T-helper 2 cell (primary cell): Measurements from ENCODE around the gene DMGDH.
A peak's percentile ranks its signal among the peaks of the same experiment; 100 is the strongest.
"Not testable (repeated sequence)": the region's sequence is repeated elsewhere in the genome, so short reads cannot be mapped to it uniquely, and the experiment has no call there.

Experiments used
- DNase-seq, 5 experiments: peaks; one replicate each; pipeline versions ENCODE4 v3.0.0 to v3.0.0-alpha.2; 2012 to 2022

DMGDH gene

DNA sequence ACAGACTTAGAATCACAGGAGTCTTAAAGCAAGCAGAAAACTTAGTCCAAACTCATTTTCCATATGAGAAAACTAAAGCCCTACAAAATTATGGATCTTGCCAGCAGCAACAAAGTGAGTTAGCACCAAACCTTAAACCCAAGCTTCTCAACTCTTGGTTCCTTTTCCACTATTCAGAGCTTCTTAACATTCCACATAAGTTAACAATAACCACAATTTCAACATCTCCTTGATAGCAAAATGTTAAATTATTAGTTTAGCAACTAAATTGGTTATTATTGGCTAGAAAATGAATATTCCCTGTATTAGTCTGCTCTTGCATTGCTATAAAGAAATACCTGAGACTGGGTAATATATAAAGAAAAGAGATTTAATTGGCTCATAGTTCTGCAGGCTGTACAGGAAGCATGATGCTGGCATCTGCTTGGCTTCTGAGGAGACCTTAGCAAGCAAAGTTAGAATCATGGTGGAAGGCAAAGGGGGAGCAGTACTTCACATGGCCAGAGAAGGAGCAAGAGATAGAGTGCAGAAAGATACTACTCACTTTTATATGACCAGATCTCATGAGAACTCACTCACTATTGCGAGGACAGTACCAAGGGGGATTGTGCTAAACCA, 58.1 kb downstream of the DMGDH start:
- peak in 1 of 5 experiments; percentile 7 for DNase-seq

DNA sequence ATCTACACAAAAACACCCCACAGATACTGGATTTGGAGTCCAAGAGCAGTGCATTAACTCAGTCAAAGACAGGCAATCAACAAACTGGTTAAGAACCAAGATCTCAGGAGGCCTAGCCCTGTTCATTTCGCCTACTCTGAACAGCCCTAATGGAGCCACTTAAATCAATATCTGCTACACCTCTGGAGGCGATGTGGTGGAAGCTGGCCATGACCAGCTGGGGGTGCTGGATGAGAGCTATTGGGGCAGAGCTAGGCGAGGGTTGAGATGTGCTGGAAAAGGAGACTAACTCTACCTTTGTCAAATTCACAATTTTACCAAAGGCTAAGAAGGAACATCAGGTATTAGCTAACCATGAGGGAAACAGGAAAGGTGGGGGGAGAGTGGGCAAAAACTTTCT, 61.1 kb downstream of the DMGDH start:
- DNase-seq = no peak

DNA sequence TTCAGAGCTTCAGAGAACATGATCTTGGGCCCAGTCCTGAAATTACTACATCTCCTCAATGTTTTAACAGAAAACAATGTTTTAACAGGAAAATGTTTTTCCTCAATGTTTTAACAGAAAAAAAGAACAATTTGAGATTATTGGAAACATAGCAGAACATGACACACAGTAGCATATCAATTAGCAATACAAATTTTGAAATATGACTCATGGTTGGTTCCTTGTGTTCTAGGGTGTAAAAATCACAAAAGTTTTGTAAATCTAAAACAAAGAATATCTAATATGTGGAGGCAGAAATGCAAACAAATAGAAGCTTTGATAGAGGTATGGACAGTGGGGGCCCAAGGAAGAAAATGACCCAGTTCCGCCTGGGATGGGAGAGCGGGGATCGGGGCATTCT, 61.6 kb downstream of the DMGDH start:
- no peak for DNase-seq

DNA sequence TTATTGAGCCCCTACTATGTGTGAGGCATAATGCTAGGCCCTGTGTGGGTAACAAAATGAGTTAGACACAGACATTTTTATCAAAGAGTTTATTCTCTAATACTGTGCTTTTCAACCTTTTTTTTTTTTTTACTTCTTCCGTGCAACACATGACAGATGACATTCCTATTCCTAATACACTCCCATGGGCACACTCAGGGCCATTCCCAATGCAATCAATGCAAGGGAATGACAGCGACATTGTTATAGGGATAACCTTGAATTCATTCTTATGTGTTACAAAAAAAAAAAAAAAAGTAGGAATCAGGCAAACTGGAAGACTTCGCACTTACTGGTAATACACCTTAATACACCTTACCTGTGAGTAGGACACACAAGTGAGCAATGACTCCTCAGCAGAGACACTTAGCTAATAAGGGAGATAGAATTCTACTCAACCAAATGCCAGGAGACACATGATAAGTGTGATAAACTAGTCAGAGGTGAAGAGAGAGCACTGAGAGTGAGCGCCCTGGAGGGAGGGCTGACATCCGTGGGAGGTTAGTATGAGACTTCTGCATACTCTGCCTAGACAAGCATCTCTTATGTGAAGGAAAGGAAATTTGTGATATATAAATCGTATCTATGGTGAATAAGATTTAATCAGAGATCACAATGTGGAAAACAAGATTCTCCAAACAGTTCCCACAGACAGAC, 63.4 kb downstream of the DMGDH start:
- DNase-seq = no peak

DNA sequence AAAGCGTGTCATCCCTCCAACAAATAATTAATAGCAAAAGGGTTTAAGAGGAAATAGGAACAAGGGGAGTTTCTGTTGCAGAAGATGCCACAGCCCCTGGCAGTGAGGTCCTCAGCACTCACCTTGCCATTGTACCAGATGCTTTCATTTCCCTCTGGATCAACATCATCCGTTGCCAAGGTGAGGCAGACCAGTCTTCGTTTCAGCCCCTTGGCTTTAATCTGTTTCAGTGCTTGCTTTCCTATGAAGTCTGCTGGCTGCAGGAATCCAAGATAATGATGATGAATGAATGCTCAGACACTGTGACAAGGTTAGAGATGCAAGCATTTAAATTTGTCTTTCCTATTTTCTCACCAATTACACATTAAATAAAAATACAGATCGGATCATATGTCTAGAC, 64.3 kb downstream of the DMGDH start:
- no peak for DNase-seq

DNA sequence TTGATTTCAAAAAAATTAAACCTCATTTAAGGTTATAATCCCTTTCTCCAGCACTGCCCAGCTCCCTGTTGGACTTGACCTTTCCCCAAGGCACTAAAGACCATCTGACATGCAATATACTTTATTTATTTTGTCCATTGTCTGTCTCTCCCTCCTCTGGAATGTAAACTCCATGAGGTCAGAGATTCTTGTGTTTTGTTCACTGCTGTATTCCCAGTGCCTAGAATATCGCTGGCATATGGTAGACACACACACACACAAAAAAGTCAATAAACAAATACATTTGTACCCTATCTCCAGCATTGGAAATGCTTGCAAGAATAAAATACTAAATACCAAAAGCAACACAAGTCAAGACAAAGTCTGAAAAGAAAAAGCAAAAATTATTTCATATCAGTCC, 67.1 kb downstream of the DMGDH start:
- DNase-seq = no peak

DNA sequence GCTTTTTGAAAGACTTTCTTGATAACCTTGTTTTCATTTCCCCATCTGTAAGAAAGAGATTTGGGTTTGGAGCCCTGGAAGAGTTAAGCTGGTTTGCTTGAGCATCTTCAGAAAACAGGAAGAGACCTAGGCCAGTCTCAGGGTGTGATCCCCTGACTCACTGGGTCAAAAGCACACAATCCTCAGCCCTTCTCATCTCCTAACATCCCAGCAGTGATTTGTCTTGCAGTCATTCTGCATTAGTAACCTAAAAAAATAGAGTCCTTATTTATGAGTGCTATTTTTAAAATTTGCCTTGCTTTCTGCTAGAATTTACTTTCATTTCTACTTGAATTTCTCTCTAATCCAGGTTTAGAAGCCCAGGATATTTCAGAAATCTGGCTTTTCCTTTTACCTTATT, 68.0 kb downstream of the DMGDH start:
- DNase-seq = no peak

DNA sequence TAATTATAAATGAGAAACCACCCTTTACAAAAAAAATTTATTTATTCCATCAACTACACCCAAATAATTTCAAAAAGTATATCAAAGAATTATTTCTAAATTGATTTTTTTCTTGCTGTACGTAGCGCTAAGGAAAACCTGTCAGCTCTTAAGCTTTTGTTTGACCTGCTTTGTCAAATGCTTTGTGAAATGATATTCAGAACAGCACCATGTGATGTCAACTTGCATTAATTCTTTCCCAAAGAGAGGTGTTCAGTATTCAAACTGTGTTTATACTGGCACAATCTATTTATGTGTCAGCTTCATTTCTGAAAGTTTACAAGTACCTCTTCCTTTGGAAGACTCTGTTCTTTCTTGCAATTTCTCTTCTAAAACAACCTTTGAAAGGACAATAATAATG, 72.4 kb downstream of the DMGDH start:
- DNase-seq = no peak

DNA sequence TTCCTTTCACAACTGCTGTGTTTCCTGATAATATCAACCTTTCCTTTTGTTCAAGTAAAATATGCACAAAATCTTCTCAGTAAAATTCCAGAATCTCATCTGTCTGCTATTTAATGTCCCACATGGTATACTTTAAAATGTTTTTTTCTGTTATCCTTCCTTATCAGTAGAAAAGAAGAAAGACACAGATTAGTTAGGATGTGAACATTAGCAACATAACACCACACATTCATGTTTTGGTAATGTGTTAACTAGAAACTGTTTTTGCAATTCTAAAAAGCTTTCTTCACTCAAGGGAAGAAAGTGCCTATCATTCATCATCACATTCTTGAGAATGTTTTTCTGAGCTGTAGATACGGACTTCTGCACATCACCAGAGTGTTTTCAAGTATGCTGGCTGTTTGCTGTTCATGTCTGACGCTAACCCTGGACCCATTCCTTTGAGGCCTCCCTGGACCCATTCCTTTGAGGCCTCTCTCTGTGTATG, 73.9 kb downstream of the DMGDH start:
- no peak for DNase-seq

DNA sequence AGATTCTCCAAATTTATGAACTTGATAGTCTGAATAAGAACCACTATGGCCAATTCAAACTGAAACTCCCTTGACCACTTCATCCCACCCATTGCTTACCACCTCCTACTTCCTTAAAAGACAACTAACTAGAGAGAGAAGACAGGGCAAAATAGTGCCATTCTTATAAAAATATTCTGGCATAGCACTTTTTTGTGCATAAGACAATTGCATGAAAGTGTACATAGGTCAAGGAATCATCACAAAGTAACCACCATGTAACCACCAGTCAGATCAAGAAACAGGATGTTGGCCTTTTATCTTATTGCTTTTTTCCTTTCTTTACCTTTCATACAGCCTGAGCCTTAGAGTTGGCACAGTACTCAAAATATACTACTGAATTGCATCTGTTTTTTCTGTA, 76.3 kb downstream of the DMGDH start:
- peak in 1 of 5 experiments; percentile 50 for DNase-seq

DNA sequence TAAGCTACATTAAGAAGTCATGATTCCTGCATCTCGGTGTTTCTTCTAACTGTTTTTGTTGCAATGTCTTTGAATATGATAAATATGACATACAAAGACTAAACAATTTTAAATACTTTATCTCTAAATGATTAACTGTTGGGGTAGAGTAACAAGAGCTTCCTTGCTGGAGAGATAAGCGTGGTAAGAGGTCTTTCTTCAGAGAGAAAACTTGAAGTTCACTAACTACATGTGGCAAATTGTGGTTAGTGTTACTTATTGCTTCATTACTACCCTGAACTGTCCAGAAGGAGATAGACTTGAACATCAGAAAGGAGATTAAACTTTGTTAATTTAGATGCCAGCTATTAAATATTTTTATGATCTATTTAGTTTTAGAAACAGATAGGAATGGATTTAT, 77.3 kb downstream of the DMGDH start:
- DNase-seq = no peak

DNA sequence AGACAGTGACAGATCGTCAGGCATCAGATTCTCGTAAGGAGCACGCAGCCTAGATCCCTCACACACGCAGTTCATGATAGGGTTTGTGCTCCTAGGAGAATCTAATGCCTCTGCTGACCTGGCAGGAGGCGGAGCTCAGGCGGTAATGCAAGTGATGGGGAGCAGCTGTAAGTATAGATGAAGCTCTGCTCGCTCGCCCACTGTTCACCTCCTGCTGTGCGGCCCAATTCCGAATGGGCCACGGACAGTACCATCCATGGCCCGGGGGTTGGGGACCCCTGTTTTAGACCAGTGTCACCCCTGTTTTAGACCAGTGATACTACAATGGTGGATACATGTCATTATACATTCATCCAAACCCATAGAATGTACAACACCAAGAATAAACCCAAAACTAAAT, 80.4 kb downstream of the DMGDH start:
- DNase-seq = no peak

DNA sequence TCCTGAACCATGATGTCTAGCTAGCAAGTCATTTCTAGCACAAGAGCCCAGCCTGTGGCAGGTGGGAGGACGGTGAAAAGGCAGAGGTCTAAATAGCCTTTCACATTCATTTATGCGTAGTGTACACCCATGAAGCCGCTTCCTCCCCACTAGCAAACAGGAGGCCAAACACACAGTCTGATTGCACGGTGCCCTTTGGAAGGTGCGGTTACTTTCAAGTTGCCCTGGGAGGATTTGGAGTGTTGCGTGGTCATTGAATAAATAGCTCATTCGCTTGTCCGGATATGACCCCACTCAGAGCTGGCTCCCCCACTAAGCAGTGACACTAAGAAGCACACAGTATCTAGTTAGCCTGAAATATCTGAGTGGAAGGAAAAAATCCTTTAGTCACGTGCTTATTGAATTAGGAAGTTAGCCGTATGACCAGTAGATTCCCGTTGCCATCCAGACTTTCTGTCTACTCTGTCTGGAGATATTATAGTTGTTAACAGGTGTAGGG, 83.7 kb downstream of the DMGDH start:
- DNase-seq = peak in 3 of 5 experiments; percentile 6 to 86 (median 29)

DNA sequence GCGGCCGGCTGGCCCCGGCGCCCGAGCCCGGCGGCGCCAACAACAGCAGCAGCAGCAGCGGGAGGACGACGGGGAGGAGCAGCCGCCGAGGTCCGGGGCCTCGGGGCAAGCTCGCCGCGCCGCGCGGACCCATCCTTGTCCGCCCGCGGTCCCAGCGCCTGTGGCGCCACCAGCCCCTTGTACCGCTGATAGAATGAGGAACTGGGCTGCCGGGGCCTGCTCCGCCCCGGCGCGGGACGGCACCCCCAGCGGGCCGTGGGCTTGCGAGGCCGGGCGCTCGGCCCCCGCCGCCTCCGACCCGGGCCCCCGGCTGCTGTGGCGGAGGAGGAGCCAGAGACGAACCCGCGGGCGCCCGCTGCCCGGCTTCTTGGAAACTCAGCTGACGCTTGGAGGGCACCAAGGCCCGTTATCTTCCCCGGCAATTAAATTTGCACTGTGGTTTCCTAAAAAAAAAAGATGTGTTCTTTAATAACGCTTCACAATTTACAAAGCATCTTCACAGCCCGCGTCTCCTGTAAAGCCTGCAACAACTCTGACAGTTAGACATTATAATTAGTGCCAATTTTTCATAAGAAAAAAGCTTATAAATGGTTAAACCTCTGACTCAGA, 84.3 kb downstream of the DMGDH start, which contains the start of gene ARSB:
Gene ARSB, minus strand, starts transcription at position 195 of the 609 bp plus-strand sequence. Its CDS starts 62 bp downstream, at position 133.
- DNase-seq = peak; percentile 14 to 76 (median 23)

DNA sequence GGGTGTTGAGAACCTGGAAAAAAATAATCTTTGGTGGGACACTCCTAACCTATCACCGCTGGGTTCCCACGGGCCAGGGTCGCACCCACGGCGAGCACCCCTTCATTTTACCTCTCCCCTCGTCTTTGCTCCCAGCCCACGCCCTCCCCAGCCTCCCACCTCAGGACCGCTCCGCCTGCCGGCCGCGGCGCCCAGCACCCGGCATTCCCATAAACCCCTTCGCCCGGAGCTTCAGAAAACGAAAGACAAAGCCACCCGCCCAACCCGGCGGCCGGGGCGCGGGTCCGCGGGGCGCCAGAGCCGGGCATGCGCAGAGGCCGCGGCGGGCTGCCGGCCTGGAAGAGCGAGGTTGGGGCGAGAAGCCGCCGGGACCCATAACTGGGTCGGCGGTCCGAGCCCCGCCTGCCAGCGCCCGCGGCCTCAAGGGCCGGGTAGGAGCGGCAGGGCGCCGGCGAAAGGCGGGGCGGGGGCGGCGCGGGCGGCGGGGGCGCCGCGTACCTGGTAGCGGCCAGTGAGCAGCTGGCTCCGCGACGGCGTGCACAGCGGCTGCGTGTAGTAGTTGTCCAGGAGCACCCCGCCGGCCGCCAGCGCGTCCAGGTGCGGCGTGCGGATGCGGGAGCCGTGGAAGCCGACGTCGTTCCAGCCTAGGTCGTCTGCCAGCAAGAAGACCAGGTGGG, 84.9 kb downstream of the DMGDH start:
- DNase-seq = peak; percentile 51 to 83 (median 64)

DNA sequence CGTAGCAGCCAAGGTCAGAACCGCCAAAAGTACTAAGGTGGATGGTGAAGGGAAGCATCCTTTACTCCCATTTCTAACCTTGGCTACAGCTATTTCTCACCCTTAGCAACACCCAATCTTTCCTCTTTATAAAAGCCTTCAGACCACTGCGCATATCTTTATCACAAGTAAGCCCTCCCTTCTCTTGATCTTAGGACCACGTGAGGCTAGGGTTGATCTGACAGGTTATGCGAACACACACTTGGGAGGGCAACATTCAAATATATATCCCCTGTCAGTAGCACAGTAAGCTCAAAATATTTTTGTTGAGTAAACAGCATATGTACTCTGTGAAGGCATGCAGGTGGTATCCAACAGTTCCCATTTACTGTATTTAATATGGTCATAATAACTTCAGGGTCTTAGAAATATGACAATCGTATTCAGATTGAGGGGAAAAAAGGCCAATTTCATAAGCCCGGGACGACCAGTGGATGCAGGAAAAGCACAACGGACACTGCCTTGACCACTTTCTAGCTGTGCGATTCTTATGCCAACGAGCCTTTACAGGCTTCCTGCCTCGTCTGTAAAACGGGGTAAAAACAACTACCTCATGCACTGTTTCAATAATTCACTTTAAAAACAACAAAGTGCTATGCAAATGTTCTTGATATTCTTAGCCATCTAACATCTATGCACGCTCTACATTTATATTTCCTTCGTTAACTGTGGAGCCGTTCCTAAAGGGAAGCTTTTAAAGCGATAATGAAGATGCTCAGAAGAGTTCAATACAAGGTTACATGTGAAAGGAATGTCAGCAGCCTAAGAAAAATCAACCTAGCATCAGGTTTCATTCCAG, 85.7 kb downstream of the DMGDH start:
- peak in 1 of 5 experiments; percentile 28 for DNase-seq

DNA sequence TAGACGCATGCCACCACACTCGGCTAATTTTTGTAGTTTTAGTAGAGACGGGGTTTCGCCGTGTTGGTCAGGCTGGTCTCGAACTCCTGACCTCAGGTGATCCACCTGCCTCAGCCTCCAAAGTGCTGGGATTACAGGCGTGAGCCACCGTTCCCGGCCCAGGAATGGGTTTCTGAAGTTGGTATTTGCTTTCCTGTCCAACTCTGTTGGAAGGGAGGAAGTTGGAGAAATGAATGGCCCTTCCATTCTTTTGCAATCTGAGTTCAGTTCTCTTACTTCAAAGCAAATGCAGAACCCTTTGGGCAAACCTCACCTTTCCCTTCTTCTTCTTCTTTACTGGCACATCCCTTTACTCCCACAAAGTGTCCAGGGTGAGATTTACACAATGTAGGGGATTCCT, 86.3 kb downstream of the DMGDH start:
- DNase-seq = not testable (repeated sequence)

DNA sequence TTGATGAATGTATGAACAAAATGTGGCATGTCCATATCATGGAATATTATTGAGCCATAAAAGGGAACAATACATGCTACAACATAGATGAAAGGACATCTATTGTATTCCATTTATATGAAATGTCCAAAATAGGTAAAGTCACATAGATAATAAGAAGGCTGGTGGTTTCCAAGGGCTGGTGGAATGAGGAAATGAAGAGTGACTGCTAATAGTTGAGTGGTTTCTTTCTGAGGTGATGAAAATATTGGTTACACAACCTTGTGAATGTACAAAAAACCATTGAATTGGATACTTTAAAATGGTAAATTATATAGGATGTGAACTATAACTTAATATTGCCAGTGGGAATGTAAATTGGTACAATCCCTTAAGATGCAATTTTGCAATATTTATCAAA, 89.6 kb downstream of the DMGDH start:
- DNase-seq = no peak

DNA sequence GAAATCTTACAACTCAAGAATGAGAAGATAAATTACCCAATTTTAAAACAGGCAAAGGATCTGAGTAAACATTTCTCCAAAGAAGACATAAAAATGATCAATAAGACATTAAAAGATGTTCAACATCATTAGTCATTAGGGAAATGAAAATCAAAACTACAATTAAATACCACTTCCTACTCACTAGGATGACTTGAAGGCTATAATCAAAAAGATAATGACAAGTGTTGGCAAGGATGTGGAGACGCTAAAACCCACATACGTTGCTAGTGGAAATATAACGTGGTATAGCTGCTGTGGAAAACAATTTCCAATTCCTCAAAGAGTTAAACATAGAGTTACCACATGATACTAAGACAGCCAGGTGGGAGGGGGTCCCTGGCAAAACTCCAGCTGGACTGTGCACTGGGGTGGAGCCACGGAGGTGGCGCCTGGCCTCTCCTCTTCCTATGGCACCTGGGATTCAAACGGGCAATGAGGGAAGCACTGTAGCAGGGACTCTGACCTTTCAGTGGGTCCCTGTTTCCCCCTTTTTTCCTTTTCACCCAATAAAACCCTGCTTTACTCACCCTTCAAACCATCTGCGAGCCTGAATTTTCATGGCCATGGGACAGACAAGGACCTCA, 90.2 kb downstream of the DMGDH start:
- peak in 1 of 5 experiments; percentile 16 for DNase-seq

DNA sequence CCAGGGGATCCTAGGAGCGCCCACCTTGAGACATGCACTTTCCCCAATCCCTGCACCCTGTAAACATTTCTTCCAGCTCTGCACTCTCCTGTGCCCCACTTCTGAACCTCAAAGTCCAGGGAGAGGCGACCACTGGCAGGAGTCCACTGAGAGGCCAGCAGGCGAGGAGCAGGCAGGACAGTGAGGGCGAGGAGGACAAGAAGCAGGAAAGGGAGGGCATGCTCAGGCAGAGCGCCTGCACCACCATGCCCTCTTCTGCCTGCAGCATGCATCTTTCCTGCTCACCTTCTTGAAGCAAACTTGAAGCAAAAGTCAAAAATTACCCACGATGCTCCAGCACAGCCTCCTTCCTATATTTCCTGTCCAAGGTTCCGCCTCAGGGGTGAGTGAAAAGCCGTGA, 94.4 kb downstream of the DMGDH start:
- DNase-seq = no peak

DNA sequence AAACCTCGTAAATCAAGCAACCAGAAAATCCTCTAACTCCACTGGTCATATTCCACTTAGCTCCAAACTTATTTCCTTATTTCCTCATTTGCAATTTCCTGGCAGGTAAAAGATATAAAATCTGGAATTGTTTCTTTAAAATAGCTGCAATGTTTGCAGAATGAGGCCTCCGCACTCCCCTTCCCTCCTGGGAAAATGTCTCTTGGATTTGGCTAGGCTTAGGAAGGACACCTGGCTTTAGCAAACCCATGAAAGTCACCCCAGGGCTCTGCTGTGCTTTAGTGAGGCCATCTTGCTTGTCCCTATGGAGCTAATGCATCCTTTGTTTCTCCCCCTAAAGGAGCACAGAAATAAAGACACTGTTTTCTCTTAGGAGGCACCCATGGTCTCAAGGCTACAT, 94.9 kb downstream of the DMGDH start:
- DNase-seq = no peak

DNA sequence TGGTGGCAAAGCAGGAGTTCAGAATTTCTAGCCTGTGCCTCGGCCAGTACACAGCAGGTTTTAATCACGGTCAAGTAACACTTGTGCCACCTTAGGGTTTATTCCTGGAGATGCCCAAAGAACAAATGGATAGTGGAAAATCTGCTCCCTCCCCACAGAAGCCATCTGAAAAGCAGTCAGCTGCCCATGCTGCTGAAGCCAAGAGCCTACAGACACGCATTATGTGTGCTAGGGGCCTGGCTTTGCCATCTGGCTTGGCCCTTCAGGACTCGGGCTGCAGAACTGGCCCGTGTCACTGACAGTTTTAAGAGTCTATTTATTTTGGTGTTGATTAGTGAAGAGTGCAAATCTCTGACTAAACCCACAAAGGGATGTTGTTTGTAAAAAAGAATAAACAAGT, 95.5 kb downstream of the DMGDH start:
- no peak for DNase-seq
